Measurements from ENCODE around the gene ST6GALNAC6.
"Not testable (repeated sequence)": the region's sequence is repeated elsewhere in the genome, so short reads cannot be mapped to it uniquely, and the experiment has no call there.

GRCh38 chr9:127870153-127870491 lies 29.3 kb downstream of the ST6GALNAC6 start:
- TF ChIP-seq, protein P1, sequence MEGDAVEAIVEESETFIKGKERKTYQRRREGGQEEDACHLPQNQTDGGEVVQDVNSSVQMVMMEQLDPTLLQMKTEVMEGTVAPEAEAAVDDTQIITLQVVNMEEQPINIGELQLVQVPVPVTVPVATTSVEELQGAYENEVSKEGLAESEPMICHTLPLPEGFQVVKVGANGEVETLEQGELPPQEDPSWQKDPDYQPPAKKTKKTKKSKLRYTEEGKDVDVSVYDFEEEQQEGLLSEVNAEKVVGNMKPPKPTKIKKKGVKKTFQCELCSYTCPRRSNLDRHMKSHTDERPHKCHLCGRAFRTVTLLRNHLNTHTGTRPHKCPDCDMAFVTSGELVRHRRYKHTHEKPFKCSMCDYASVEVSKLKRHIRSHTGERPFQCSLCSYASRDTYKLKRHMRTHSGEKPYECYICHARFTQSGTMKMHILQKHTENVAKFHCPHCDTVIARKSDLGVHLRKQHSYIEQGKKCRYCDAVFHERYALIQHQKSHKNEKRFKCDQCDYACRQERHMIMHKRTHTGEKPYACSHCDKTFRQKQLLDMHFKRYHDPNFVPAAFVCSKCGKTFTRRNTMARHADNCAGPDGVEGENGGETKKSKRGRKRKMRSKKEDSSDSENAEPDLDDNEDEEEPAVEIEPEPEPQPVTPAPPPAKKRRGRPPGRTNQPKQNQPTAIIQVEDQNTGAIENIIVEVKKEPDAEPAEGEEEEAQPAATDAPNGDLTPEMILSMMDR (IDR thresholded peaks at IDR 0.05): not testable (repeated sequence)
- not testable (repeated sequence) for TF ChIP-seq EZH2 (IDR thresholded peaks at IDR 0.05)

Data from neural progenitor cell (in vitro differentiated cells).